Measurements from ENCODE around the gene NFATC3. TPM values are rescaled to one million over a fixed set of nuclear protein-coding genes. Genes with fewer than 3 reads are reported as not detected.

NFATC3 gene
- total RNA-seq, 1 donor from 2014 or later, result 33.1 TPM

DNA sequence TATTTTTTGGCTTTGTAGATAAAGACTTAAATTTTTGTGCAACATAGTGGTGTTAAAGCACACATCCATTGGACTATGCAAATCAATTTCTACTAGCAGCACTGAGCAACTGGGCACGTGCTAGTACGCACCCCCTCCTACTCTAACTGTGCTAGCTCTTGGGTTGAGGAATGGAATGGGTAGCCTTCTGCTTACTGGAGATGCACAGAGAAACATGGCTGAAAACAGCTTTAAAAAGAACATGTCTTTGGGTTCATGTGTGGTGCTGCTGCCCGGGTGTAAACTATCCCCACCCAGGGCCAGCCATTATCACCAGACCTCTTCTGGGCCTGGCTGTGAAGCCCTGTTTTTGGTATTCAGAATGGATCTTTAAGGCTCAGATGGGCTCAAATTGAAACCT is 143.5 kb downstream of the NFATC3 start:
- no peak for TF ChIP-seq CTCF (IDR thresholded peaks at IDR 0.05; ENCODE audit: partially characterized antibody, unreplicated experiment)
- H3K9me3 Mint-ChIP-seq (ENCODE audit: unreplicated experiment), result no peaks in the 10 kb centered on the region
- H3K4me1 Mint-ChIP-seq (ENCODE audit: low read depth, unreplicated experiment), result peaks cover 10% of the 10 kb centered on the region
- no peaks in the 10 kb centered on the region for H3K27me3 Mint-ChIP-seq (ENCODE audit: unreplicated experiment)
- H3K4me3 Mint-ChIP-seq (ENCODE audit: unreplicated experiment), result no peak overlapping the region
- no peak for DNase-seq
- no peaks in the 10 kb centered on the region for H3K36me3 Mint-ChIP-seq (ENCODE audit: unreplicated experiment)
- no peak overlapping the region for H3K27ac Mint-ChIP-seq (ENCODE audit: unreplicated experiment)

DNA sequence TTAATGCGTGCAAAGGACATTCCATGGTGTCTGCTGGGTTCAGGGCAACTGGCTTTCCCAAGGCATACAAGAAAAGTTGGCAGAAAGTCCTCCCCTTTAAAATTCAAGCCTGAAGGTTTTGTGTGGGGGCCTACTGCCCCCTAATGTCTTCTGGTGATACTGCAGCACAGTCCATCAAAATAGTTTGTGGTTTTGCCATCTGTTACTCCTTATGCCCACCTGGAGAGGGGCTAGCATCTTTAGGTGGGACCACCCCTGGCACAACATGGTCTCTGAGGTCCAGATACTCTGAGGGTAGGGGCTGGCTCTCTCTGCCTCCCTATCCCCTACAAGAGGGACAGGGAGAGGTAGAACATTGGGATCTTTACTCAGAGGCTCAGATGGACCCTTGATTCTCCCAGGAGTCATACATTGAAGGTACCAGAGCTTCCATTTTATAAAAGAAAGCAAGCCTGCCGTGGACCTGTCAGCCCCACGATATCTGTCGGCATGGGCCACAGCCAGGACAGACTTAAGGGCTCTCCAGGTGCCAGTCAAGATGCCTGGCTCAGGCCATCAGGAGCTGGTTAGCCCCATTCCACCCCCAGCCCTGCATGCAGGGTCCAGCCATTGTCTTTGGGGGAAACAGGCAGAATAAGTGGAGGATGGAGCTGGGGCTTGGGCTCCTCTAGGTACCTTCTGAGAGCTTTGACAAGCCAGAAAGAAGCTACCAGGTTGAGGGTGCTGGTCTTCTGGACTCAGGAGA is 144.4 kb downstream of the NFATC3 start:
- DNase-seq, result no peak
- Mint-ChIP-seq H3K36me3 (ENCODE audit: unreplicated experiment) (no peaks in the 10 kb centered on the region), H3K9me3 (ENCODE audit: unreplicated experiment) (no peaks in the 10 kb centered on the region), H3K4me1 (ENCODE audit: low read depth, unreplicated experiment) (peaks cover 10% of the 10 kb centered on the region), H3K27me3 (ENCODE audit: unreplicated experiment) (no peaks in the 10 kb centered on the region), H3K4me3 (ENCODE audit: unreplicated experiment) (no peak overlapping the region), H3K27ac (ENCODE audit: unreplicated experiment) (no peak overlapping the region)
- peak; percentile 92 for TF ChIP-seq CTCF (IDR thresholded peaks at IDR 0.05; ENCODE audit: partially characterized antibody, unreplicated experiment)

GRCh38 chr16:68230176-68230571 is 145.0 kb downstream of the NFATC3 start:
- Mint-ChIP-seq H3K9me3 (ENCODE audit: unreplicated experiment) (no peaks in the 10 kb centered on the region), H3K27me3 (ENCODE audit: unreplicated experiment) (no peaks in the 10 kb centered on the region), H3K4me1 (ENCODE audit: low read depth, unreplicated experiment) (peaks cover 10% of the 10 kb centered on the region), H3K4me3 (ENCODE audit: unreplicated experiment) (no peak overlapping the region), H3K27ac (ENCODE audit: unreplicated experiment) (no peak overlapping the region), H3K36me3 (ENCODE audit: unreplicated experiment) (no peaks in the 10 kb centered on the region)
- DNase-seq, result no peak
- TF ChIP-seq CTCF (IDR thresholded peaks at IDR 0.05; ENCODE audit: partially characterized antibody, unreplicated experiment), result no peak

DNA sequence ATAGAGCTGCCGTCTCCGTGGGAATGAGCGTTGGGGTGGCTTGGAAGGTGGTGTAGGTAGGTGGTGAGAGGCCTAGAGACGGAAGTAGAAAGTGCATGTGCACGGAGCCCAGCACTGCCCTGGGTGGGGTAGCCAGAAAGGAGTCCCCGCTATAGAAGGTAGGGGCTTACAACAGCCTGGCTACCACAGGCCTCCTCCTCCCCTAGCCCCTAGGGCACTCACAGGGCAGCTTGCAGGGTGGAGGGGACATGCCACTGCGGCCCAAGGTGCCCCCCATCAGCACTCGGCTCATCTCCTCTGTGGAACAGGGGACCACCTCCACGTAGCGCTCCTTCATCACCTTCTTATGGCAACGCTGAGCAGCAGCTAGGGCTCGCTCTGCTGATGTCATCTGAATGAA is 145.8 kb downstream of the NFATC3 start:
- H3K36me3 Mint-ChIP-seq (ENCODE audit: unreplicated experiment), result no peaks in the 10 kb centered on the region
- DNase-seq, result no peak
- H3K4me3 Mint-ChIP-seq (ENCODE audit: unreplicated experiment), result no peak overlapping the region
- no peaks in the 10 kb centered on the region for H3K27me3 Mint-ChIP-seq (ENCODE audit: unreplicated experiment)
- no peaks in the 10 kb centered on the region for H3K9me3 Mint-ChIP-seq (ENCODE audit: unreplicated experiment)
- no peak overlapping the region for H3K27ac Mint-ChIP-seq (ENCODE audit: unreplicated experiment)
- peaks cover 10% of the 10 kb centered on the region for H3K4me1 Mint-ChIP-seq (ENCODE audit: low read depth, unreplicated experiment)
- no peak for TF ChIP-seq CTCF (IDR thresholded peaks at IDR 0.05; ENCODE audit: partially characterized antibody, unreplicated experiment)

DNA sequence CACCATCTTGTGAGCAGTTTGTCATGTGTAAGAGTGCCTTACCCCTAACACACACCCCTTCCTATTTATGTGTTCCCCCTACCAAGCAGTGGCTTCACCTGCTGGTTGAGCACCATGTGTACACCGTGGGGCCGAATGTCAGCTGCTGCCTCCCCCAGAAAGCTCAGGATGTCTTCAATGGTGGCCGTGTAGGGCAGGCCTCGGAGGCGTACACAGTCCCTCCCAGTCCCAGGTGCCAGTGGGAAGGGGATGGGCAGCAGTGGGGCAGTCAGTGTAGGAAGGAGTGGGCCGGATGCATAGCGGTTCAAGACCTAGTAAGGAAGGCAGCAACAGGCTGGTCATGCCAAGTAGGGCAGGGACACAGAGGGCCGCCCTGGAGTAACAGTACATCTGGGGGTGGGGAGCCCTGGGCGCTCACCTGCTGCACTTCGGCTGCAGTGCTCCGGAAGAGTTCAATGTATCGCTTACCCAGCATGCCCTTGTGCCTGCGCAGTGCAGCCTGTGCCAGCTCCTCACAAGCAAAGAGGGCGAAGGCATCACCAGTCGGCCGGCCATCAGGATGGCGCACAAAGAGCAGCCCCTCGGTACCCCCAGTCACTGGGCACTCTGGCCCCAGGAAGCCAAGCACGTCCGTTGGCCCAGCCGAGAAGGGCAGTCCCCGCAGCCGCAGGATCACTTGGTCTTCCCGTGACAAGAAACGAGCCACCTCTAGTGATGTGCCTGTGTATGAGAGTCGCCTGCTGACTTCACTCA is 146.4 kb downstream of the NFATC3 start:
- Mint-ChIP-seq H3K9me3 (ENCODE audit: unreplicated experiment) (no peaks in the 10 kb centered on the region), H3K27ac (ENCODE audit: unreplicated experiment) (no peak overlapping the region), H3K4me3 (ENCODE audit: unreplicated experiment) (no peak overlapping the region), H3K4me1 (ENCODE audit: low read depth, unreplicated experiment) (peaks cover 10% of the 10 kb centered on the region), H3K36me3 (ENCODE audit: unreplicated experiment) (no peaks in the 10 kb centered on the region), H3K27me3 (ENCODE audit: unreplicated experiment) (peaks cover 3% of the 10 kb centered on the region)
- no peak for DNase-seq
- TF ChIP-seq CTCF (IDR thresholded peaks at IDR 0.05; ENCODE audit: partially characterized antibody, unreplicated experiment), result no peak
